Cardiac septum (tissue), 1 donor: ENCODE results near the gene PRKG2. TPM values are rescaled to one million over a fixed set of nuclear protein-coding genes. Genes with fewer than 3 reads are reported as not detected.

ENCODE experiments used
- DNase-seq: peaks from one replicate; pipeline ENCODE4 v3.0.0-alpha.2; 2020; ENCODE audit warnings: low spot score
- intact Hi-C: fragments of 100-400 bp; cut with DNase I; formaldehyde crosslinking; loops from one replicate; pipeline ENCODE4 v1.14.0; 2022
- total RNA-seq: library from RNA; stranded (reverse); fragmentation: NEBNext Ultra II Directional; extraction: Animal tissue kit (Norgen Biotek cat#: 25700); gene quantifications from one replicate; pipeline ENCODE4 v1.2.1, GENCODE V29; 2021
- donor health status: DM: no; HTN: no; CAD: no.

PRKG2 gene
- total RNA-seq, 1 donor from 2014 or later = 0.48 TPM

DNA sequence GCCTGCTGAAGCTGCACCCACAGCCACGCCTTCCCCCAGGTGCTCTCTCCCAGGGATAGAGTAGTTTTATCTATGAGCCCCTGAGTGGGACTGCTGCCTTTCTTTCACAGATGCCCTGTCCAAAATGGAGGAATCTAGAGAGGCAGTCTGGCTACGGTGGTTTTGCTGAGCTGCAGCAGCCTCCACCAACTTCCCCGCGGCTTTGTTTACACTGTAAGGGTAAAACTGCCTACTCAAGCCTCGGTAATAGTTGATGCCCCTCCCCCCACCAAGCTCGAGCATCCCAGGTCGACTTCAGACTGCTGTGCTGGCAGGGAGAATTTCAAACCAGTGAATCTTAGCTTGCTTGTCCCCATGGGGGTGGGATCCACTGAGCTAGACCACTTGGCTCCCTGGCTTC lies 84.5 kb downstream of the PRKG2 start:
- DNase-seq = no peak
- intact Hi-C loops = no loop called here

DNA sequence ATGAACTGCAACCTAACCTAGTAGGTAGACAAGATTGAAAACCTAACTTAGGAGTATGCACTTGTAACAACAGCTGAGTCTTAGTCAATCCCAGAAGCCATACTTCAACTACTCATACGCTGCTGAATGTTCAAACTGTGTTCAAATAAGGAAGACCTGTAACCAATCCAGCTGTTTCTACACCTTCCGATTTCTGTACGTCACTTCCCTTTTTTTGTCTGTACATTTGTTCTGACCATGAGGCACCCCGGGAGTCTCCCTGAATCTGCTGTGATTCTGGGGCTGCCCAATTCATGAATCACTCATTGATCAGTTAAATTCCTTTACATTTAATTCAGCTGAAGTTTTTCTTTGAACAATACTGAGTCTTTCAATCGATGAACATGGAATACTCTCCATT lies 95.0 kb downstream of the PRKG2 start:
- no peak for DNase-seq

DNA sequence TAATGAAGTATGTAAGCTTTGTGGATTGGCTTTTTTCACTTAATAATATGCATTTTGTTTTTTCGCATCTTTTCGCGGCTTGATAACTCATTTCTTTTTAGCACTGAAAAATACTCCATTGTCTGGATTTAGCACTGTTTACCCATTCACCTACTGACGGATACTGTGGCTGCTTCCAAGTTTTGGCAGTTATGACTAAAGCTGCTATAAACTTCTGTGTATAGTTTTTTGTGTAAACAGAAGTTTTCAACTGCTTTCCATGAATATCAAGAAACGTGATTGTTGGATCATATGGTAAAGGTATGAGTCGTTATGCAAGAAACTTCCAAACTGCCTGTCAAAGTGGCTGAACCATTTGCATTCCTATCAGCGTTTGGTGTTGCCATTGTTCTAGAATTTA lies 96.9 kb downstream of the PRKG2 start:
- intact Hi-C loops = no loop called here
- DNase-seq = no peak

More for the DNA sequence above, 95.0 kb downstream of the PRKG2 start:
- intact Hi-C loops = no loop called here

DNA sequence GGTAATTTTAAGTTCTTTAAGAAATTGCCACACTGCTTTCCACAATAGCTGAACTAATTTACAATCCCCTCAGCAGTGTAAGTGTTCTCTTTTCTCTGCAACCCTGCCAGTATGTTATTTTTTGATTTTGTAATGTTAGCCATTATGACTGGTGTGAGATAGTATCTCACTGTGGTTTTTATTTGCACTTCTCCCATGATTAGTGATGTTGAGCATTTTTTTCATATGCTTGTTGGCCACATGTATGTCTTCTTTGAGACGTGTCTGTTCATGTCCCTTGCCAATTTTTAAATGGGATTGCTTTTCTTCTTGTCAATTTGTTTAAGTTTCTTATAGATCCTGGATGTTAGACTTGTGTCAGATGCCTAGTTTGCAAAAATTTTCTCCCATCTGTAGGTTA lies 98.5 kb downstream of the PRKG2 start:
- DNase-seq = no peak
- intact Hi-C loops = no loop called here

DNA sequence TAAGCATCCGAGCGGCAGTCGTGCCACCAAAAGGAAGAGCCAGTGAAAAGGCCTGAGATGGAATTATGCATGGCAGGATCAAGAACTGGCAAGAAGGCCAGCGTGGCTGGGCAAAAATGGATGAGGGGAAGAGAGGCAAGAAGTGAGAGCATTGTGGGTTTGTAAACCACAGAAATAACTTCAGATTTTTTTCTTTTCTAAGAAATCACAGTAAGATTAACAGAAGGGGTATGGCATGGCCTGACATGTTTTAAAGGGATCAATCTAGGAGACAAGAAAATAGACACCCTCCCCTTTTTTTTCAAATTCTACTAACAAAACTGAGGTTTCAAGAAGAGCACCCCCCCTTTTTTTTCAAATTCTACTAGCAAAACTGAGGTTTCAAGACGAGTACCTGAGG lies 102.0 kb downstream of the PRKG2 start:
- intact Hi-C loops = no loop called here
- DNase-seq = no peak

- DNase-seq = no peak
- intact Hi-C loops = no loop called here
These were observed 105.7 kb downstream of the PRKG2 start for GRCh38 chr4:81109356-81109755.

- intact Hi-C loops = no loop called here
- DNase-seq = no peak
These were observed 108.9 kb downstream of the PRKG2 start for GRCh38 chr4:81106150-81106549.

- intact Hi-C loops = no loop called here
- no peak for DNase-seq
These were observed 112.9 kb downstream of the PRKG2 start for GRCh38 chr4:81102107-81102506.

DNA sequence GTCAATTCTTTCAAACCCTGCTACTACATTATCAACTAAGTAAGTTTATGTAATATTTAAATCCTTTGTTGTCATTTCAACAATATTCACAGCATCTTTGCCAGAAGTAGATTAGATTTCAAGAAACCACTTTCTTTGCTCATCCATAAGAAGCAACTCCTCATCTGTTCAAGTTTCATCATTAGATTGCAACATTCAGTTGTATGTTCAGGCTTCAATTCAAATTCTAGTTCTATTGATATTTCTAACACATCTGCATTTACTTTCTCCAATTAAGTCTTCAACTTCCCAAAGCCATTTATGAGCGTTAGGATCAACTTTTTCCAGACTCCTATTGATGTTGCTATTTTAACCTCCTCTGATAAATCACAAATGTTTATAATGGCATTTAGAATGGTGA lies 118.5 kb downstream of the PRKG2 start:
- no peak for DNase-seq
- intact Hi-C loops = no loop called here

DNA sequence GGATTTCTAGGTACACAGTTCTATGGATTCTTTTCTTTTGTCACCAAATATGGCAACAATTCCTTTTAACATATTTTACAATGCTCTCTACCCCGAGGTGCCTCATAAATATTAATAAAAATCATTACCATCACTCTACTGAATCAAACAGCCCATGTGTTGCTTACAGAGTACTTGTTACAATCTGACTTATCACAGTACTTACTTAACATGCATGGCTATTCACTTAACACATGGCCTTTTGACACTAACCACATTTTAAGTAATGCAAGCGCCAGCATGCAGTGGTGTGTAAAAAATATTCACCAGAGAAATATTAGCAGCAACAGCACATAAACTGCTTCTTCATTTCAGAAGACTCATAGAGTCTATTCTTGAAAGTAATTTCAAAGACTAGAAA lies 119.6 kb downstream of the PRKG2 start:
- intact Hi-C loops = no loop called here

GRCh38 chr4:81093720-81094401 lies 121.2 kb downstream of the PRKG2 start:
- DNase-seq = no peak
- intact Hi-C loops = no loop called here

More for the DNA sequence above, 119.6 kb downstream of the PRKG2 start:
- no peak for DNase-seq

DNA sequence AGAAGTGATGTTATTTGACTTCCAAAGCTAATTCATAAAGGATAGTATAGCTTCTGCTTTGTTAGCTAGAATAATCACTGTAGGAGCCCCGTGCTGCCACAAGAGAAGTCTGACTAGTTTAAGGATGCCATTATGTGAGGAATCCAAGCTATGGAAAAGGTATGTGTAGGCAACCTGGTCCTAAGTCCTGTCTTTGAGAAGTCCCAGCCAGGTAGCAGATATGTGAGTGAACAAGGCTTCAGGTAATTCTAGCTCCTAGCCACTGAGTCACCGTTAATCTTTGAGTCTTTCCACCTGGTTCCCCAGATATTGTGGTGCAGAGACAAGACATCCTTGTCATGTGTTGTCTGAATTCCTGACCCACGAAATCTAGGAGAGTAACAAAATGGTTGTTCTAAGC lies 129.0 kb downstream of the PRKG2 start:
- intact Hi-C loops = no loop called here
- no peak for DNase-seq

DNA sequence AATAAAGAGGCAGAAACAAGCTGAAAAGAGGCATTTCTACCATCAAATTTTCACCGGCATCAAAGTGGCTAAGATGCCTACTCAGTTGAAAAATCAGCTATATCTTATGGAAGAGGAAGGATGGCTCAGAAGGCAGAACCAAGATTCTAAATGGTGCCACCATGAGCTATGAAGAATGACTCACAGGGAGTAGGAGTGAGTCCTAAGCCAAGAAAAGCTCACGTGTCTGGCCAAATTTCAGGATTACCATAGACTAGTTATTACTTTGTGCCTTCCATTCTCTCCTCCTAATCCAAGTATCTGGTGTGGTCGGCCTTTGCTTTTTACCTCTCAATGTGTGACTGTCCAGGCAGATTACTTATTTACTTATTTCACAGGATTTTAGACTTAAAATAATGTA lies 129.7 kb downstream of the PRKG2 start:
- DNase-seq = no peak
- intact Hi-C loops = no loop called here

DNA sequence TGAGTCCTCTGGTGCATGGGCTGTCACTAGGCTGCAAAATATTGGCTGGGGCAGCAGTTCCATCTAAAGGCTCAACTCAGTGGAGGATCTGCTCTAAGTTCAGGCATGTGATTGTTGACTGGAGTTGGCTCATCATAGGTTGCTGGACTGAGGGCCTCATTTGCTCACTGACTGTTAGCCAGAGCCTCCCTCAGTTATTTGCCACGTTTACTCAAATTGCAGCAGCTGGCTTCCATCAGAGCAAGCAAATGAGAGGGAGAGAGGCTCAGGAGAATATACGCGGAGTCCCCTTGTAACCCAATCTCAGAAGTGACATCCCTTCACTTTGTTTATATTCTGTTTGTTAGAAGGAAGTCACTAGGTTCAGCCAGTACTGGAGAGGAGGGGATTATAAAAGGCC lies 130.4 kb downstream of the PRKG2 start:
- DNase-seq = no peak
- intact Hi-C loops = no loop called here

DNA sequence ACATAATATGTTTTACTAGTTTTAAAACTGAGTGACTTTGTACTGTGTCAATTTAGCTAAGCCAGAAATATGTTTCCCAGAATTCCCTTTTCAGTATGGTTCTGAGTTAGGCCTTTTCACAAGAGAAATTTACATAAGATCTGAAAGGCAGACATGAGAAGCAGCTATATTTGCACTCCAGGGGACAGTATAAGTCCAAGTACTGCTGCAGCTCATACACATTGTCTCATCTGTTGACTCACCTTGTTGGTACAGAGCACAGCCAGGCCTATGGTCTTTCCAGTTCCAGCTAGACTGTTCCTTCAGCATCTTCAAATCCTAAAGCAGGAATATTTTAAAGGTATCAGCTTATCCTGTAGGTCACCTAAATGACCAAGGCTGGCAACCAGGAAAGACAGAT lies 131.0 kb downstream of the PRKG2 start:
- no peak for DNase-seq
- intact Hi-C loops = no loop called here

- DNase-seq = no peak
- intact Hi-C loops = no loop called here
These were observed 133.9 kb downstream of the PRKG2 start for GRCh38 chr4:81081156-81081555.

- DNase-seq = no peak
- intact Hi-C loops = loop anchor here (5.0 kb wide), 1 partner anchor 281 kb away; no protein-coding TSS in a partner anchor
These were observed 144.0 kb downstream of the PRKG2 start for GRCh38 chr4:81071013-81071412.

GRCh38 chr4:81069706-81070331 lies 145.2 kb downstream of the PRKG2 start:
- intact Hi-C loops = loop anchor here (5.0 kb wide), 1 partner anchor 282 kb away; no protein-coding TSS in a partner anchor
- no peak for DNase-seq

DNA sequence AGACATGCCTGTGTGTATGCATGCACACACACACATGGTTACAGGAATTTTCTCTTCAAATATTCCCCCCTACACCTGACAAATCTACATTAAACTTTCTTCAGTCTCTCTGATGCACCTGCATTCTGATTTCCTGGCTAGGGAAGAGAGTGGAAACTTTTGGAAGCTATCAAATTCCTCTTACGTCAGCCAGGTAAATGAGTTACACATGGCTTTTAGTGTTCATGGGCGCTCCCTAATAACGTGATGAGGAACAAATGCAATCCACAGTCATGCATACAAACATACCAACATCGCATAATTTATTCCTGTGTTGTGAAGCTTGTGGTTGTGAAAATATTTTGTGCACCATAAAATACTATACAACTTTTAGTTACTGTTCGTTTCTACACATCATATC lies 149.6 kb downstream of the PRKG2 start:
- DNase-seq = no peak
- intact Hi-C loops = no loop called here

DNA sequence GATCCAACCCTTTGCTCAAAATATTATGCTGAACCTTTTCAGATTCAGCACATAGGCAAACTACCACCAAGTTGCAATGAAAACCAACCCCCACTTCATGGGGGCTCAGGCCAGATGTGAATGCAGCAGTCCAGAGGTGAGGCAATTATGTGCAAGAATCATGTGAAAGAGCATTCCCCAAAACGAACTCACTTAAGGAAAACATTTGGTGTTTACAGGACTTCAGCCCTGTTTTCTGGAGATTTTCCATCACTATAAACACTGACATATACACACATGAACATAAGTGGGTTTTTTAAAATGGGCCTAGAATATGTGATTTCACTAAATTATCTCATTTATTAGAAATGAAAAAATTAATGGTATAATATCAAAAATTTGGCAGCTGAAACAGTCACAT lies 153.0 kb downstream of the PRKG2 start:
- DNase-seq = no peak
- intact Hi-C loops = no loop called here

DNA sequence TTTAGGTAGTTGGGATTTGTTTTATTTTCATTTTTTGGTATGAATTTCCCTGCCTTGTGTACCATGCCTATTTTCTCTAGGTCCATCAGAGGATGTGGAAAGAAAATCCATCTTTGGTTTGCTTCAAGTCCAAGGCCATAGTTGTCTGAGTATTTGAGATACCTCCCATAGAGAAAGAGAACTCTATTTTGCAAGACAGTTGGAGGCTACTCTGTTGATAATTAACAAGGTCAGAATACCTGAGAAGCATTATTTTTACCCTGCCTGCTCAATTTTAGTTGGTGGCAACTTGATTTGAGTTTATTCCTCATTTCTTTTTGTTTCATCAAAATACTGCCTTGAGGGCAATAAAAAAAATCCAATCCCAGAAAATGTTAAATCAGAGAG lies 153.7 kb downstream of the PRKG2 start:
- intact Hi-C loops = no loop called here
- no peak for DNase-seq
